HG03575 (cell line): Measurements from ENCODE around the gene PCDHGA11.
A peak's percentile ranks its signal among the peaks of the same experiment; 100 is the strongest.
"Not testable (repeated sequence)": the region's sequence is repeated elsewhere in the genome, so short reads cannot be mapped to it uniquely, and the experiment has no call there.

Source experiments
- ATAC-seq: cut with Tn5 transposase; IDR thresholded peaks from one replicate; pipeline ENCODE4 v1.9.1; 2021; ENCODE audit not compliant: unreplicated experiment, insufficient number of reproducible peaks, low FRiP score; ENCODE audit errors: extremely low read depth

PCDHGA11 gene

GRCh38 chr5:141397756-141398551, 22.9 kb upstream of the PCDHGA11 start, which contains the start of gene PCDHGB5:
TSS of gene PCDHGB5 (plus strand) at chr5:141397947. CDS start at chr5:141398128, 181 bp downstream.
- peak; percentile 92 for ATAC-seq

- ATAC-seq, result no peak
Measured at GRCh38 chr5:141398608-141399007, 22.2 kb upstream of the PCDHGA11 start.

GRCh38 chr5:141399555-141400258, 21.1 kb upstream of the PCDHGA11 start:
- no peak for ATAC-seq

- no peak for ATAC-seq
Measured at GRCh38 chr5:141402553-141403243, 18.2 kb upstream of the PCDHGA11 start, which contains the start of gene PCDHGA9. TSS of gene PCDHGA9 (plus strand) at chr5:141402778. CDS start at chr5:141402953, 175 bp downstream.

- no peak for ATAC-seq
Measured at GRCh38 chr5:141403387-141403786, 17.5 kb upstream of the PCDHGA11 start.

GRCh38 chr5:141407790-141408505, 12.9 kb upstream of the PCDHGA11 start, which contains the start of gene PCDHGB6:
TSS of gene PCDHGB6 (plus strand) at chr5:141408021. CDS start at chr5:141408203, 182 bp downstream.
- not testable (repeated sequence) for ATAC-seq

GRCh38 chr5:141409598-141410306, 11.1 kb upstream of the PCDHGA11 start:
- ATAC-seq, result no peak

GRCh38 chr5:141411575-141411974, 9.3 kb upstream of the PCDHGA11 start:
- no peak for ATAC-seq

GRCh38 chr5:141412854-141413539, 7.9 kb upstream of the PCDHGA11 start, which contains the start of gene PCDHGA10:
TSS of gene PCDHGA10 (plus strand) at chr5:141412987. CDS start at chr5:141413176, 189 bp downstream.
- no peak for ATAC-seq

- no peak for ATAC-seq
Measured at GRCh38 chr5:141413540-141414069, 7.2 kb upstream of the PCDHGA11 start.

GRCh38 chr5:141414548-141415274, 6.1 kb upstream of the PCDHGA11 start:
- not testable (repeated sequence) for ATAC-seq

- ATAC-seq, result not testable (repeated sequence)
Measured at GRCh38 chr5:141415275-141415618, 5.6 kb upstream of the PCDHGA11 start.

GRCh38 chr5:141417494-141418172, 3.2 kb upstream of the PCDHGA11 start, which contains the start of gene PCDHGB7:
TSS of gene PCDHGB7 (plus strand) at chr5:141417677. CDS start at chr5:141417860, 183 bp downstream.
- not testable (repeated sequence) for ATAC-seq

GRCh38 chr5:141419074-141419880, 1.6 kb upstream of the PCDHGA11 start:
- no peak for ATAC-seq

- ATAC-seq, result no peak
Measured at GRCh38 chr5:141421489-141421855, 621 bp downstream of the PCDHGA11 start.
